ENCODE measurements around the gene IL4R. TPM values are rescaled to one million over a fixed set of nuclear protein-coding genes. Genes with fewer than 3 reads are reported as not detected.

Gene IL4R
- total RNA-seq, result 31.9 TPM

GRCh38 chr16:27313422-27314160 is at the start of gene IL4R:
Gene IL4R (plus strand): TSS chr16:27313974. CDS start chr16:27340204, 26,230 bp downstream.

GRCh38 chr16:27268376-27269299 is 45.1 kb upstream of the IL4R start, which contains the start of gene NSMCE1:
Gene NSMCE1 (minus strand): TSS chr16:27268772. CDS start chr16:27257570, 11,202 bp downstream.

GRCh38 chr16:27401768-27402568 is 88.2 kb downstream of the IL4R start, which contains the start of gene IL21R:
Gene IL21R (plus strand): TSS chr16:27402174. CDS start chr16:27430072, 27,898 bp downstream.

Other genes with a start within 250 kb of the IL4R start
- not detected for gene C16orf82, start 247.0 kb upstream of the IL4R start, total RNA-seq
- gene KDM8, start 110.4 kb upstream of the IL4R start, total RNA-seq, result 5.4 TPM
- gene NSMCE1, start 45.2 kb upstream of the IL4R start, total RNA-seq, result 54.3 TPM
- 0.18 TPM for gene IL21R, start 88.2 kb downstream of the IL4R start, total RNA-seq
- gene GTF3C1, start 235.9 kb downstream of the IL4R start, total RNA-seq, result 100 TPM
- 23.9 TPM for gene KATNIP, start 236.2 kb downstream of the IL4R start, total RNA-seq